Urothelium cell line (cell line): ENCODE results near the gene POLR2B.

Experiments
- DNase-seq: peaks from one replicate; pipeline ENCODE4 v3.0.0; 2011; ENCODE audit warnings: low spot score, mixed read lengths
- FAIRE-seq: peaks from 2 replicates; lab custom pipeline; 2011; peaks lifted over from hg19 to GRCh38; lab: Jason Lieb, UNC

The POLR2B gene

DNA sequence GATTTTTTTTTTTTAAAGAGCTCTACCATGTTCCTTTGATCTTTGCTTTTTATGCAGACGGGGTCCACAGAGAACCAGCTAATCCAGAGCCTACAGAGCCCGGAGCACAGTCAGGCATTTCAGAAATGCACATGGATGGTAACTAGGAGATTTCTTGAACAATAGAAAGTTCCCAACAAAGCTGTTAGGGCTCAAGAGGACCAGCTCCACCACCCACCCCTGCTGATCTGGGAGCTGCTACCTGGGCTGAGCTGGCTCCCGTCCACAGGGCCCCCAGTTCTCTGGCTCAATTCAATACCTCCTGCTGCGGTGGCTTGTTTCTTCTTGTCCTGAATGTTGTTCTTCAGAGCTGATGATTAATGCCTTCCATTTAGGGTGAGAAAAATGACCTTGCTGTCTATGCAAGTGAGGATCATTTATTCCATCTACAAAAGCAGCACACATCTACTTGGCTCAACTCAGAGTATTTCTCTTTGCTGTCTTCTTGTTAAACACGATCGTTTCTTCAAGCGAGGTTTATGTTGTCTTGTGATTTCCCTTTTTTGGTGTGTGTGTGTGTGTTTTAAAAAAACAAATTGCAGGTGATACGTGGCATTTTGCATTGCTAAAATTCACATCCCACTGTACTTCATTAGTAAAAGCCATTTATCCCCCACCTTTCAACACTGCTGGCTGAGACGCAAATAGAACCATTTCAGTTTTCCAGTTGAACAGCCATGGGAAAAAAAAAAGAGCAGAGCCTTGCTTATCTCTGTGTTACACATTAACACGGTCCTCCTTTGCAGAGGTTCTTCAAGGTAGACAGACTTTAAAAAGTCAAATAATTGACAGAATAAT, 100.2 kb downstream of the POLR2B start:
- peak; percentile 9 for FAIRE-seq
- peak; percentile 58 for DNase-seq
